HG02852 (cell line): ENCODE results near the gene KANSL3.
"Not testable (repeated sequence)": the region's sequence is repeated elsewhere in the genome, so short reads cannot be mapped to it uniquely, and the experiment has no call there.

Experiments
- ATAC-seq: cut with Tn5 transposase; IDR thresholded peaks from one replicate; pipeline ENCODE4 v1.9.1; 2021; ENCODE audit warnings: mild to moderate bottlenecking, moderate library complexity; ENCODE audit not compliant: unreplicated experiment

The KANSL3 gene

DNA sequence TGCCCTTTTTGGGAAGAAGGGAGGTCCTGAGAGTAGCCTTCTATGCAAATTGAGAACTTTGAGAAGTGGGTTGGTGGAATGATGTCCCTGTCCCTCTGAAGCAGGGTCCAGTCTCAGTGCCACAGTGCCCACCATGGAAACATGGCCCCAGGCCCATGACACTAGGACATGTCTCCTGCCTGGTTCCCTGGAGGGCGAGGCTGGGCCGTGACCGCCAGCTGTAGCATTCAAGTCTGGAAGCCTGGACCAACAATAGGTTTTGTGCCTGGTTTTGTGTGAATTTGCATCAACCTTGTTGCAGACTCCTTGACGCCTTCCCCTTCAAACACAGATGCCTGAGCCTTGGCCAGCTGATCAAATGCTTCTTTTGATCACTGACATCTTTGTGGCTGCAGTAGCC is 74.1 kb downstream of the KANSL3 start:
- no peak for ATAC-seq

DNA sequence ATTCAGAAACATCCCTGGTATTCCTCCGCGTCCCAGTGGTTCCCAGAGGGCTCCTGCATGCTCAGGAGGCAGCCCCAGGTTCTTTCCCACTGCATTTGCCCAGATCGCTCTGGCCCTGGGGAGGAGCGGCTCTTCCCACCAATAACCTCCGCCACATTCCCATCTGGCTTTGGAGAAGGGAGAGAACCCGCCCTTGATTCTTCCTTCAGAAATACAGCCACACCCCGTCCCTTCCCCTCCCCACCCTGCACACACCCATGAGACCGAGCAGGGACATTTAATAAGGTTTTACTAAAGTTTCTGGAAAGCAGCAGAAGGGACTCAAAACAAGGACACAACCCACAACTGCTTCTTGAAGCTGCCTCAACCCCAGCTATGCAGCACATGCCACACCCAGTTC is 79.6 kb downstream of the KANSL3 start:
- ATAC-seq, result no peak

DNA sequence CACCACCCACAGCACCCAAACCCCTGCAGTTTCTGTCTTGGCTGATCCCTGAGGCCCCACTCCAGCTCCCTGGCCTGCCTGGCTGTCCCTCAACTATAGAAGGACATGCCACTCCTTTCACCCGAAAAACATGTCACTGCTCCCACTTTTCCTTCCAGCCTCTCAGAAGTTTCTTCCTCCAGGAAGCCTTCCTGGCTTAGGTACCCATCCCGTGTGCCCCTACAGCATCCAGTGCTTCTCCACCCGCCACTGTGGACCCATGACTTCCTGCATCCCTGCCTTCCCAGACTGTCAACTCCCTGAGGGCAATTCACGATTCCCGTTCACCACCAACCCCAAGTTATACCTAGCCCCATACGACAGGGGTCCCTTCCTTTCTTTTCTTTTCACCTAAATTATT is 80.1 kb downstream of the KANSL3 start:
- ATAC-seq, result no peak

DNA sequence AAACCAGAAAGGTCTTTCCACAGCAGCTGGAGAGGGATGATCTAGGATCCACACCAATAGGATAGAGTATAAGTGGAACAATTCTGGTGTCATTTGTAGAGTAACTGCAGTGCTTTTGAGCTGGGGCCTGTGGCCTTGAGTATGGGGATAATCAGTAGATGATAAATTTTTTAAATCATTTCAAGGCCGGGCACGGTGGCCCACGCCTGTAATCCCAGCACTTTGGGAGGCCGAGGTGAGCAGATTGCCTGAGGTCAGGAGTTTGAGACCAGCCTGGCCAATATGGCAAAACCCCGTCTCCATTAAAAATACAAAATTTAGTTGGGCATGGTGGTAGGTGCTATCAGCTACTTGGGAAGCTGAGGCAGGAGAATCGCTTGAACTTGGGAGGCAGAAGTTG is 80.7 kb downstream of the KANSL3 start:
- ATAC-seq, result not testable (repeated sequence)

DNA sequence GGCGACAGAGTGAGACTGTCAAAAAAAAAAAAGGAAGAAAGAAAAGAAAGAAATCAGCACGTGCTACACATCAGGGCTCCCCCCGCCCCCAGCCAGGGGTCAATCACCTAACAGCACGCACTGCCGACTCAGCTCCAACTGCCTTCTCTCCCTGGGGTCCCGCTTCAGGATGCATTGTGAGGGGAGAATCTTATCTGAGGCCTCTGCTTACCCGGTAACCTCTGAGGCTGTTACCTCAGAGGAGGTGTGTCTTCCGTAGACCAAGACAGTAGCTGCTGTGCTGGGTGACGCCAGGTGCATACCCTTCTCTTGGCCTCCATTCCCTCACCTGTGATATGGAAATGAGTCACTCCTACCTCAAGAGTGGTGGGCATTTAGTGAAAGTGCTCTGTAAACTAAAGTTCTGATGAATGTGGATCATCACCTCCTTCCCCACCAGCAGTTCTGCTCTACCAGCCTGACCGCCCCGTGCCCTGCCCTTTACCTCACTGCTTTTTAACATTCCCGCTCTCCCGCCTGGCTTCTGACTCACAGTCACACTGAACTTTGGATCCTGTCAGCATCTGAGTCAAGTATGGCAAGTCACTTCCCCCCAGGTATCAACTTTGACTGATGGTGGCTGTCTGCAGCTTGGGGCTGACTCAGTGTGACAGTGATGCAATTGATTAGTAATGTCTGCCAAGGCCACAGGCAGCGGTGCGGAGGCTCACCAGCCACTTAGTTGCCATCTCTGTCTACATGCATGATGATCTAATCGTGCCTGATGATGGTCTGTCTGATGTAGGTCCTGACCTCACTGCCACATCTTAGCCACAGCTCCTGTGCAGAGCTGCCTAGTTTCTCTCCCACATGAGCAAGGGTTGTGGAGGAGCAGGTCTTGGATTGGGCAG is 81.4 kb downstream of the KANSL3 start:
- no peak for ATAC-seq

DNA sequence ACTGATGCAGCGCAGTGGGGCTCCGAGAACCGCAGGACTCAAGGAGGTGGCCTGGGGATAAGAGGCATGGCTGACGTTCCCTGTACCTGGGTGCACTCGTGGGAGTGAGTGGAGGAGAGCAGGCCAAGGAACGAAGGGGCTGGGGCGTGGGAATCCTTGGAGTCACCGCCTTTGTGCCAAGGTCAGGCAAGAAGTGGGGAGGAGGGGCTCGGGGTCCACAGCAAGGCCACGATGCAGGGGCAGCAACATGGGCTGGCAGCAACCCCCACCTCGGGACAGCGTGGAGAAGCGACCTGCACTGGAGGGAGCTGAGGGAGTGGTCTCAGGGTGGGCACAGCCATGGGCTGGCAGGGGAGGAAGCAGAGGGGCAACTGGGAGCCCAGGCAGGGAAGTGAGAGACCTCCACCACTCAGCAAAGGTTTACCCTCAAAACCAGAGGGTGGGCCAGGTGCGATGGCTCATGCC is 82.9 kb downstream of the KANSL3 start:
- no peak for ATAC-seq

DNA sequence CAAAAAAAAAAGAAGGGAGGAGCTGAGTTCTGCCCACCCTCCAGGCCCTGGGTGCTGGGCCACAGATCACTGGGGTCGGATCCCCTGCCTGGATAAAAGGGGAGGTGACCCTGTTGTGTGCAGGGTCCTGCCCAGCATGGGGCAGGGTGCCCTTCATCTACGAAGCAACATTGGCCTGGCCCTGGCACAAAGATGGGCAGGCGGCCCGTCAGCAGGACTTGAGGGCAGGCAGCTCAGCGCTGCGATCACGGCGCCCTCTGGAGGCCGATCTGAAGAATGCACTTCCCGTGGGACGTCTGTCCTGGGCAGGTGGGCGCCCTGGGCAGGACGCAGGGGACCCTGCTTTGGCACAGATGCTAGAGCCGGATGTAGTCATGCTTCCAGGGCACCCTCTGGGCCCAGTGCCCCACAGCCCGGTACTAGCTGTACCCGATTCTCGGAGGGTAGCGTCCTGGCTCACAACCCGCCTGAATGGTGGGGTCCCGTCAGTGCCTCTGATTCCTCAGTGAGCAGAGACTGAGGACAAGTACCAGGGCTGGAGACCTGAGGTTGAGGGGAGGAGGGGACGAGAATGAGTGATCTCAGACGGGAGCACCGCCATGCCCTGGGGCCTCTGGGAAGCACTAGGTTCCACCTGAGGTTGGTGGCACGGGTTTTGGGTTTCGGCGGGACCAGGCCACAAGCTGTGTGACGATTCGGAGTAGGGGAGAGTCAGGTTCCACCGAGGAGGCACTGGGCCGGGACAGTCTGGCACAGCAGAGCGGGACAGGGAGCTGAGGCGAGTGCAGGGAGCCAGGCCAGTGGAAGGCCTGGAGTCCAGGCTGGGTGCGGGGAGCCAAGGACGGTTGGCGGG is 83.6 kb downstream of the KANSL3 start:
- ATAC-seq, result no peak

DNA sequence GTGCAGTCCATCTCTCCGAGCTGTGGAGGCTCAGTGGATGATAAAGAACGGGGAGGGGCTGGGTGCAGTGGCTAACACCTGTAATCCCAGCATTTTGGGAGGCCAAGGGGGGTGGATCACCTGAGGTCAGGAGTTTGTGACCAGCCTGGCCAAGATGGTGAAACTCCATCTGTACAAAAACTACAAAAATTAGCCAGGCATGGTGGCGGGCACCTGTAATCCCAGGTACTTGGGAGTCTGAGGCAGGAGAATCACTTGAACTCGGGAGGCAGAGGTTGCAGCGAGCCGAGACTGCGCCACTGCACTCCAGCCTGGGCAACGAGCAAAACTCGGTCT is 84.2 kb downstream of the KANSL3 start:
- ATAC-seq, result not testable (repeated sequence)

DNA sequence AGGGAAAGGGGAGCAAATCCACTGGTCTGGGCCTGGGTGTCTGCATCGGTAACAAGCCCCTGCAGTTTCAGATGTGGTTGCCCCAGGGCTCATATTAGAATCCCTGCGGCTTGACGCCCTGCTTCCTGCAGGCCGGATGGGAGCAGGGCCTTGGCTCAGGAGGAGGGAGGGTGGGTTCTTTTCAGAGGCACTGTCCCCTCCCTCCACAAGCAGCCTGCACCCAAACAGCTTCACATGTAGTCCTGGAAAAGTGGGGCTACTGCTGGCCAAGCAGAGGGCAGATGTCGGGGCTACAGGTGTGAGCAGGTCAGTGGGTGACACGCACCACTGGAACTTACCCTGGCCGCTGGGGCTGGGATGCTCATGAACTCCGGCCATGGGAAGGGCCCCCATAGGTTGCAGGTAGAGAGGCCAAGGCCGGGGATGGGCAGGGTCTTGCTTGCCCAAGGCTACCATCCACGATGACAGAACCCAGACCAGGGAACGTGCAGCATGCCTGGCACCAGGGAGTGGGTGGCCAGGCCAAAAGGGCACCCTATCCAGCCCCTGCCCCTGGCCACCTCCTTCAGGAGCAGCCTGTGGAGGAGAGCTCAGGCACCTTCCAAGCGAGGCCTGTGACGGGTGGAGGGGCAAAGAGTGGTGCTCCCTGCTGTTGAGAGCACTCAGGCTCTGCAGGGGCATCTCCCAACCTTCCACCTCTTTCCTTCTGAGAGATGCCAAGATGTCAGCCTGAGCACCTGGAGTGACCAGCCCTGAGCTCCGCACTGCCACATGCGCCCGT is 84.7 kb downstream of the KANSL3 start:
- no peak for ATAC-seq

DNA sequence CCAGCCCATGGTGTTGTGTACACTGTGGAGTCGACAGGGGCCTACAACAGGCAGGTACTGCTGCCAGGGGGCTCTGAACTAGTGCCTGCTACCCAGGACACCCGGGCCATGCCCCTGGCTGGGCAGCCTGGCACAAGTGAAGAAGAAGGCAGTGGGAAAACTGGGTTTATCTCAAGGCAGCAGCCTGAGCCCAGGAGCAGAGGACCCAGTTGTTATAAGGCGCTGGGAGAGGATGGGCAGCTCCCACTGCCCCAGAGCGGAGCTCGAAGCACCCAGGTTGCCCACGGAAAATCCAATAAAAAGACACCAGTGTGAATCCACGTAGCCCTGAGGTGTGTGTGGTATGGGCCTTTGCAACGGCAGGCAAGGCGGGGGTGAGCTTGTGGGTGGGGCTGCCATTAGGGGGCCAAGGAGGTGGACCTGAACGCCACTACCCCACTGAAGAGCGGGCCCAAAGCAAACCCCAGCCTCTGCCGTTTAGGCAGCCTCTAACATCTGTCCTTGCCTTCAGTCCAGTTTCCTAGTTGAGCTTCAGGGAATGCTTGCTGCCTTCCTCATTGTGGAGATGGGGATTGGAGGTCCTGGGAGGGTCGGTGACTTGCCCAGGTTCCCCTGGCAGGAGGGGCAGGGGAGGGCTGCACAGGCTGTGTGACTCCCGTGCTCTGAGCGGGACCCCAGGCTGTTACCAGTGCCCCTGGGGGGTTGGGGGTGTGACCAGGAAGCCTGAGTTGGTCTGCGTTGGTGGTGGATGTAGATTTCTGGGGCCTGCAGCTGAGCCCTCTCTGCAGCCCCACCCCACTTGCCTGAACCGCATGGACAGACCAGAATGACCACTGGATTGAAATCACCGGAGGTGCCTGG is 85.6 kb downstream of the KANSL3 start:
- ATAC-seq, result no peak

DNA sequence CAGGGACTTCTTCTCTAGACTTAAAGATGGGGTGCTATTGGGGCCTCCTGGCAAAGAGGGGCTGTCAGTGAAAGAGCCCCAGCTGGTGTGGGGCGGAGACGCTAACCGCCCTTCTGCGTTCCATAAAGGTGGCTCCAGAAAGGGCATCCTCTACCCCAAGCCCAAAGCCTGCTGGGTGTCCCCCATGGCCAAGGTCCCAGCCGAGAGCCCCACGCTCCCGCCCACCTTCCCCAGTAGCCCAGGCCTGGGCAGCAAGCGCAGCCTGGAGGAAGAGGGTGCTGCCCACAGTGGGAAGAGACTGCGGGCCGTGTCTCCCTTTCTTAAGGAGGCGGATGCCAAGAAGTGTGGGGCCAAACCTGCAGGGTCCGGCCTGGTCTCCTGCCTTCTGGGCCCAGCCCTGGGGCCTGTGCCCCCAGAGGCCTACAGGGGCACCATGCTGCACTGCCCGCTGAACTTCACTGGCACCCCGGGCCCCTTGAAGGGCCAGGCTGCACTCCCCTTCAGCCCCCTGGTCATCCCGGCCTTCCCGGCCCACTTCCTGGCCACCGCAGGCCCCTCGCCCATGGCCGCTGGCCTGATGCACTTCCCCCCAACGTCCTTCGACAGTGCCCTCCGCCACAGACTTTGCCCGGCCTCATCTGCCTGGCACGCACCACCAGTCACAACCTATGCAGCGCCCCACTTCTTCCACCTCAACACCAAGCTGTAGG is 86.4 kb downstream of the KANSL3 start:
- no peak for ATAC-seq

DNA sequence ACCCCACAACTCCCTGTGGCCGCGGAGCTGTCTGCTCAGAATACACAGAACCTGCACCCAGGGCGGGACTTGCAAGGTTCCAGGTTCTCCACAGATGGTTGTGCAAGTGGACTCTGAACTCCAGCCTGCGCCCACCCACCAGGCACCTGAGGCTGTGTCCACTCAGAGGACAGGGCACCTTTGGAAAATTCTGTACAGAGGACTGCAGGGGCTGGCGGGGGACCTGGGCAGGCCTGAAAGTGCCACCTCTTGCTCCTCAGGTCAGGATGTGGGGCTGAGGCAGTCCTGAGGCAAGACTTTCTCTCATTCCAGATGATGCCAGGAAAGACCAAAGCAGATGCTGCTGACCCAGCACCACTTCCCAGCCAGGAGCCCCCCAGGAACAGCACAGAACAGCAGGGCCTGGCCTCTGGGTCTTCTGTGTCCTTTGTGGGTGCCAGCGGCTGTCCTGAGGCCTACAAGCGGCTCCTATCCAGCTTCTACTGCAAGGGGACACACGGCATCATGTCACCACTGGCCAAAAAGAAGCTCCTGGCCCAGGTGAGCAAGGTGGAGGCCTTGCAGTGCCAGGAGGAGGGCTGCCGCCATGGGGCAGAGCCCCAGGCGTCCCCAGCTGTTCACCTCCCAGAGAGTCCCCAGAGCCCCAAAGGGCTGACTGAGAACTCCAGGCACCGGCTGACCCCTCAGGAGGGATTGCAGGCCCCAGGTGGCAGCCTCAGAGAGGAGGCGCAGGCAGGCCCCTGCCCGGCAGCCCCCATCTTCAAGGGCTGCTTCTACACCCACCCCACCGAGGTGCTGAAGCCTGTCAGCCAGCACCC is 87.1 kb downstream of the KANSL3 start:
- ATAC-seq, result no peak

DNA sequence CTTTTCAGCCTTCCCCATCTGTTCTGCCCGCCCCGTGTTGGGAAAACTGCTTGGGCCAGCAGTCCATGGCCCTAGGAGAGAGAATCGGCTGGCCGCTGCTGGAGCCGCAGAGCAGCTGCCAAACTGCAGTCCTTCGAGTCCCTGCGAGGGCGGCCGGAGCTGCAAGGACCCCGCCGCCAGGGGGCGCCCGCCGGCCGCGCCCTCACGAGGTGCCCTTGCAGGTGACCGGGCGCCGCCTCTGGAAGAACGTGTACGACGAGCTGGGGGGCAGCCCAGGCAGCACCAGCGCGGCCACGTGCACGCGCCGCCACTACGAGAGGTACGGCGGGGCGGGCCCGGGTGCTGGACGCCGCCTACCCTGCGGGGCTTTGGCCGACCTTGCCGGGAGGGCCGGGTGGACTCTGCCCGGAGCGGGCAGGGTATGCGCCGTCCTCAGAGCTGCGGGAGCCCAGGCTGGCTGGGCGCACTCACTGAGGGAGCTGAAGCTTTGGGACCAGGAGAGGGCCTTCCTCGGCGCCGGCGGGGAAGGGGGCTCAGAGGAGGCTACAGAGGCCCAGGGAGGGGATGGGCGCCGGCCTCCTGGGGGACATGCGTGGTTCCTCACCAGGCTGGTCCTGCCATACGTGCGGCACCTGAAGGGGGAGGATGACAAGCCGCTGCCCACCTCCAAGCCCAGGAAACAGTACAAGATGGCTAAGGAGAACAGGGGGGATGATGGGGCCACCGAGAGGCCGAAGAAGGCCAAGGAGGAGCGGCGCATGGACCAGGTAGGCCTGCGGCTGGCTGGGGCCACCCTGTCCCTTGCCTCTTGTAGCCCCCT is 87.9 kb downstream of the KANSL3 start:
- ATAC-seq, result no peak

DNA sequence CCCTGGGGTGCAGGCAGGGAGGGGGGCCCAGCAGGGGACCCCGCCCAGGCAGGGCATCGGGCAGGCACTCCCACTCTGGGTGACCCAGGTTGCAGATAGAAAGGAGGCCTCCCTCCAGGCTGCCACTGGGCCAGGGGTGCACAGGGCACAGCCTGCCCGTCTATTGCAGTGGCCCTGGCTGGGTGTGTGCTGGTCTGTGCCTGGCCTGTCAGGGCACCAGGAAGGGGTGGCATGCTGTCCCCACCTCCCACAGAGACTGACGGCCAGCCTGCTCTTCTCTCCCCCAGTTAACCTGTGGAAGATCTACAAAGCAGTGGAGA is 88.7 kb downstream of the KANSL3 start:
- no peak for ATAC-seq

DNA sequence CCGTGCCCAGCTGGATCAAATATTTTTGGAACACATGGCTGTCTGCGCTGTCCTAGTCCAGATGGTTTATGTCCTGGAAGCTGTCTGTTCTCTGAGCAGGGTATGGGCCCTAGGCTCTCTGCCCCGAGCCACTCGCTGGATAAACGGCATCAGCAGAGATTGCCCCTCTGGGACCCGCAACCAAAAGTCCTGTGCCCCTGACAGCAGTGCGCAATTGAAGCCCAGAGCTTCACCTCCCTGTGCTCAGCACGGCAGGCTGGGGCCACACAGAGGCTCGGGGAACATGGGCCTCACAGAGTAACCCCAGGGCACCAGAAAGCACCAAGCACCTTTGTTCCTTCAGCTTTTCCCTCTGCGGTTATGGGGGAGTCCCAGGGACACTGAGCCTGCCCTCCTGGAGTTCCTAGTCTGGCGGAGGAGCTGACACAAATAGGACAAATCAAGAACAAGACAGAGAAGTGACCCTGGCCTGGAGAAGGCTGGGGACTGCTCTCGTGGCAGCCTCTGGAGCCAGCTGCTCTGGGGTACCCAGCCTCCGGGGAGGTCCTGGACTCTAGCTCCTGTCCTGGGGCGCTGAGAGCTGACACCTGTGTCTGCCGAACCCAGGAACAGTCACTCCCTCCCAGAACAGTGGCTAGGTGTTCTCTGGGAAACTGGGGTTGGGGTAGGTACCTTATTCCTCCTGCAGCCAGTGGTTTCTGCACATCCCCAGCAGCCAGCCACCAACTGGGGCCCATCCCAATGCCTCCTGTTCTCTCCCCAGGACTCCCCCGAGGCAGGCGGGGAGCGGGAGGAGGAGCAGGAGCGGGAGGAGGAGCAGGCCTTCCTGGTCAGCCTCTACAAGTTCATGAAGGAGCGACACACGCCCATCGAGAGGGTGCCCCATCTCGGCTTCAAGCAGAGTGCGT is 89.3 kb downstream of the KANSL3 start:
- no peak for ATAC-seq

DNA sequence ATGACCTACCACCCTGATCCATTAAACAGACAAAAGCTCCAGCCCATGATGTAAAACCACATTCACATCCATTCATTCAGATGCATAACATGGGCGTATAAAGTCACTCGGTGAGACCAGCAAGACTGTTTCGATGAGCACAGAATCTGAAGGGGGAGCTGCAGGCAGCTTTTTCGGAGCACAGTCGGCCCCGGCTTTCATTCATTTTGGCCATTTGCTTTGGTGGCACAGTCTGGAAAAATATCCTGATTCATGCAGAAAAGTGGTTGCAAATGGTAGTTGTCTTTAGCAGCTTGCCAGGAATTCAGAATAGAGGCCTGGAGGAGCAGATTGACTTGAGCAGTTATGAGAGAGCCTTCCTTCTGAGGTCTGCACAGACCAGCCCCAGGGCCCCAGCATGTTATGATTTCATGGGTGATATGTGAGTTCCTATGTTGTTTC is 90.4 kb downstream of the KANSL3 start:
- ATAC-seq, result no peak

DNA sequence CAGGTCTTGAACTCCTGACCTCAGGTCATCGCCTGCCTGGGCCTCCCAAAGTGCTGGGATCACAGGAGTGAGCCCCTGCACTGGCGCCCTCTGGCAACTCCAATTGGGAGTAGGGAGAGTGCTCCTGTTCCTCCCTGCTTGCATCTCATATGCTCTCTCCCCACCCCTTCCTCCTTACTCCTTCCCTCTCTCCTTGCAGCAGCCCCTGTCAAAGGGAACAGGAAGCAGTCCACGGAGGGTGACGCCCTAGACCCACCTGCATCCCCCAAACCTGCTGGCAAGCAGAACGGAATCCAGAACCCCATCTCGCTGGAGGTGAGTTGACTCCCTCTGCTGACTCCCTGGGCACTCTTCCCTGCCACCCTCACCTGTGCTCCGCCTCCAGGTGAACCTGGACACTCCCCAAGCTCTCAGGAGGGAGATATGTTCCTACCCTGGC is 90.9 kb downstream of the KANSL3 start:
- ATAC-seq, result no peak
